ENCODE measurements around the gene SMTN. TPM values are rescaled to one million over a fixed set of nuclear protein-coding genes. Genes with fewer than 3 reads are reported as not detected.

Gene SMTN
- total RNA-seq, 6 donors from 2014 or later: 26.1 to 104 (median 47.3) TPM

- no peaks in the 10 kb centered on the region for H3K9me3 ChIP-seq
- WGBS, 2 donors: 91 to 94% methylated on average over 2 to 6 of the region's 6 CpGs
- no peaks in the 10 kb centered on the region for H3K27me3 ChIP-seq
- H3K36me3 ChIP-seq: no peaks in the 10 kb centered on the region
- no peak for DNase-seq
- H3K4me3 ChIP-seq: no peak overlapping the region
- peaks cover 0 to 13% (median 4%) of the 10 kb centered on the region in 4 donors for H3K4me1 ChIP-seq
- H3K27ac ChIP-seq: no peak overlapping the region
- no peak for ATAC-seq (ENCODE audit: low FRiP score in 2 of 2)
- TF ChIP-seq POLR2A (IDR thresholded peaks at IDR 0.05) (no peak), EP300 (IDR thresholded peaks at IDR 0.05) (no peak), POLR2AphosphoS5 (IDR thresholded peaks at IDR 0.05) (no peak), CTCF (IDR thresholded peaks at IDR 0.05) (no peak)
Measured at GRCh38 chr22:31135706-31136105, 54.6 kb downstream of the SMTN start.

- 88 to 89% methylated on average over 9 of the region's 9 CpGs for WGBS, 2 donors
- Histone ChIP-seq H3K4me3 (no peak overlapping the region), H3K9me3 (no peaks in the 10 kb centered on the region), H3K4me1 (peaks cover 0 to 12% (median 4%) of the 10 kb centered on the region in 4 donors), H3K36me3 (no peaks in the 10 kb centered on the region), H3K27me3 (no peaks in the 10 kb centered on the region), H3K27ac (no peak overlapping the region)
- no peak for DNase-seq
- ATAC-seq (ENCODE audit: low FRiP score in 2 of 2): no peak
- TF ChIP-seq POLR2A (IDR thresholded peaks at IDR 0.05) (no peak), CTCF (IDR thresholded peaks at IDR 0.05) (no peak), POLR2AphosphoS5 (IDR thresholded peaks at IDR 0.05) (no peak), EP300 (IDR thresholded peaks at IDR 0.05) (no peak)
Measured at GRCh38 chr22:31136155-31136554, 55.0 kb downstream of the SMTN start.

DNA sequence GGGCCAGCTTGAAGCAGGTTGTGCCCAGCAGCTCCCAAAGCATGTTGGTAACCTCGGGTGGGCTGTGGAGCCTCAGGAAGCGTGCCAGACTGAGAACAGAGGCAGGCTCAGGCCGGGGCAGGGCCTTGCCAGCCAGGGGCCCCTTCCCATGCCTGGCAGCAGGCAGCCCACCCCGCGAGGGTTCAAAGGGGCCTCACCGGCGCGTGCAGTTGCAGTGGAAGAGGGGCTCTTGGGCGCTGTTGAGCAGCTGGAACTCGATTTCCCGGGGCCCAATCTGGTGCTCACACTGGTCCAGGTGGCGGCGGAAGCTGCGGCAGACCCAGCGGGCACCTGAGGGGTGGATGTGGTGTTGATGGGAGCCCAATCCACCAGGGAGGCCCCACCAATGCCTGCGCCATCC lies 55.6 kb downstream of the SMTN start:
- WGBS, 2 donors: 86 to 98% methylated on average over 15 to 16 of the region's 16 CpGs
- no peaks in the 10 kb centered on the region for H3K27me3 ChIP-seq
- H3K36me3 ChIP-seq: no peaks in the 10 kb centered on the region
- H3K27ac ChIP-seq: no peak overlapping the region
- no peak for TF ChIP-seq POLR2AphosphoS5 (IDR thresholded peaks at IDR 0.05)
- no peak for TF ChIP-seq EP300 (IDR thresholded peaks at IDR 0.05)
- TF ChIP-seq POLR2A (IDR thresholded peaks at IDR 0.05): no peak
- TF ChIP-seq CTCF (IDR thresholded peaks at IDR 0.05): no peak
- no peak for DNase-seq
- no peak for ATAC-seq (ENCODE audit: low FRiP score in 2 of 2)
- H3K4me1 ChIP-seq: peaks cover 0 to 9% (median 3%) of the 10 kb centered on the region in 4 donors
- no peaks in the 10 kb centered on the region for H3K9me3 ChIP-seq
- H3K4me3 ChIP-seq: no peak overlapping the region

GRCh38 chr22:31137721-31138120 lies 56.6 kb downstream of the SMTN start:
- no peak for DNase-seq

GRCh38 chr22:31138126-31138525 lies 57.0 kb downstream of the SMTN start:
- Histone ChIP-seq H3K4me1 (peaks cover 0 to 7% (median 3%) of the 10 kb centered on the region in 4 donors), H3K9me3 (no peaks in the 10 kb centered on the region), H3K27ac (no peak overlapping the region), H3K36me3 (no peaks in the 10 kb centered on the region), H3K27me3 (no peaks in the 10 kb centered on the region), H3K4me3 (no peak overlapping the region)
- ATAC-seq (ENCODE audit: low FRiP score in 2 of 2): no peak
- WGBS, 2 donors: 78% methylated on average over 10 of the region's 10 CpGs; no CpG with 5 or more reads in 1 of the 2 donors
- TF ChIP-seq CTCF (IDR thresholded peaks at IDR 0.05) (no peak), POLR2AphosphoS5 (IDR thresholded peaks at IDR 0.05) (no peak), EP300 (IDR thresholded peaks at IDR 0.05) (no peak), POLR2A (IDR thresholded peaks at IDR 0.05) (no peak)
- DNase-seq: no peak

More at GRCh38 chr22:31137721-31138120, 56.6 kb downstream of the SMTN start:
- ATAC-seq (ENCODE audit: low FRiP score in 2 of 2): no peak
- no peak overlapping the region for H3K27ac ChIP-seq
- no peaks in the 10 kb centered on the region for H3K9me3 ChIP-seq
- H3K36me3 ChIP-seq: no peaks in the 10 kb centered on the region
- TF ChIP-seq POLR2A (IDR thresholded peaks at IDR 0.05) (no peak), EP300 (IDR thresholded peaks at IDR 0.05) (no peak)
- no peak overlapping the region for H3K4me3 ChIP-seq
- 64 to 85% methylated on average over 4 to 10 of the region's 10 CpGs for WGBS, 2 donors
- H3K27me3 ChIP-seq: no peaks in the 10 kb centered on the region
- H3K4me1 ChIP-seq: peaks cover 0 to 7% (median 3%) of the 10 kb centered on the region in 4 donors

All from upper lobe of left lung (tissue), 6 donors.